ENCODE measurements around the gene FAM229B.

- TF ChIP-seq, protein P1, sequence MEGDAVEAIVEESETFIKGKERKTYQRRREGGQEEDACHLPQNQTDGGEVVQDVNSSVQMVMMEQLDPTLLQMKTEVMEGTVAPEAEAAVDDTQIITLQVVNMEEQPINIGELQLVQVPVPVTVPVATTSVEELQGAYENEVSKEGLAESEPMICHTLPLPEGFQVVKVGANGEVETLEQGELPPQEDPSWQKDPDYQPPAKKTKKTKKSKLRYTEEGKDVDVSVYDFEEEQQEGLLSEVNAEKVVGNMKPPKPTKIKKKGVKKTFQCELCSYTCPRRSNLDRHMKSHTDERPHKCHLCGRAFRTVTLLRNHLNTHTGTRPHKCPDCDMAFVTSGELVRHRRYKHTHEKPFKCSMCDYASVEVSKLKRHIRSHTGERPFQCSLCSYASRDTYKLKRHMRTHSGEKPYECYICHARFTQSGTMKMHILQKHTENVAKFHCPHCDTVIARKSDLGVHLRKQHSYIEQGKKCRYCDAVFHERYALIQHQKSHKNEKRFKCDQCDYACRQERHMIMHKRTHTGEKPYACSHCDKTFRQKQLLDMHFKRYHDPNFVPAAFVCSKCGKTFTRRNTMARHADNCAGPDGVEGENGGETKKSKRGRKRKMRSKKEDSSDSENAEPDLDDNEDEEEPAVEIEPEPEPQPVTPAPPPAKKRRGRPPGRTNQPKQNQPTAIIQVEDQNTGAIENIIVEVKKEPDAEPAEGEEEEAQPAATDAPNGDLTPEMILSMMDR (IDR thresholded peaks at IDR 0.05): no peak
- no peak for TF ChIP-seq POLR2A (IDR thresholded peaks at IDR 0.05)
Observed at GRCh38 chr6:112139052-112139451, 51.7 kb downstream of the FAM229B start.

Data from ovary (tissue), 3 donors.